Naive thymus-derived CD4-positive, alpha-beta T cell (primary cell): ENCODE measurements around the gene B3GNT8. TPM values are rescaled to one million over a fixed set of nuclear protein-coding genes. Genes with fewer than 3 reads are reported as not detected.
A peak's percentile ranks its signal among the peaks of the same experiment; 100 is the strongest.
"Not testable (repeated sequence)": the region's sequence is repeated elsewhere in the genome, so short reads cannot be mapped to it uniquely, and the experiment has no call there.

ENCODE experiments used
- ATAC-seq: fragments of 150-1000 bp; cut with Tn5 transposase; 2 replicates; pipeline ENCODE4 v1.10.0; 2021; ENCODE audit warnings: mild to moderate bottlenecking, moderate library complexity
- CTCF ChIA-PET: fragments of 350-600 bp; sonication (Branson Sonifier 250); formaldehyde crosslinking; loops from one replicate; lab custom pipeline; 2021; ENCODE audit warnings: antibody characterized with exemption; lab: Charles Lee
- POLR2A ChIA-PET: fragments of 350-600 bp; sonication (Branson Sonifier 250); formaldehyde crosslinking; loops from one replicate; lab custom pipeline; 2021; ENCODE audit warnings: antibody characterized with exemption, inconsistent platforms; lab: Charles Lee
- DNase-seq, 9 donors: peaks; one replicate each; pipeline versions ENCODE4 v3.0.0 to v3.0.0-alpha.2; 2020 to 2022; ENCODE audit warnings: mixed read lengths in 1 of 9
- H3K27ac ChIP-seq: one replicate; pipeline ENCODE4 v1.7.0; 2013; ENCODE audit warnings: mild to moderate bottlenecking, low read depth, low read length, moderate library complexity
- H3K27me3 ChIP-seq, 2 donors: one replicate each; pipeline ENCODE4 v1.7.0; 2013; ENCODE audit warnings: low read length in 2 of 2, mild to moderate bottlenecking in 2 of 2, moderate library complexity in 2 of 2; ENCODE audit not compliant: control insufficient read depth in 2 of 2, insufficient read depth in 2 of 2
- H3K36me3 ChIP-seq, 3 experiments: 1 replicate in 2 of 3; 2 replicates in 1 of 3; pipeline ENCODE4 v1.7.0; 2013; ENCODE audit warnings: low read length in 3 of 3, mild to moderate bottlenecking in 3 of 3, moderate library complexity in 1 of 3; ENCODE audit not compliant: insufficient read depth in 3 of 3, control insufficient read depth in 2 of 3
- H3K4me1 ChIP-seq, 2 donors: one replicate each; pipeline ENCODE4 v1.7.0; 2013; ENCODE audit warnings: low read length in 2 of 2, mild to moderate bottlenecking in 2 of 2, moderate library complexity in 1 of 2; ENCODE audit not compliant: control insufficient read depth in 2 of 2, insufficient read depth in 2 of 2
- H3K4me3 ChIP-seq: 2 replicates; pipeline ENCODE4 v1.7.0; 2013; ENCODE audit warnings: mild to moderate bottlenecking, low read length
- H3K9me3 ChIP-seq, 3 experiments: 1 replicate in 2 of 3; 2 replicates in 1 of 3; pipeline ENCODE4 v1.7.0; 2013; ENCODE audit warnings: low read length in 3 of 3; ENCODE audit not compliant: control insufficient read depth in 2 of 3
- H3K27ac Mint-ChIP-seq, 9 donors: one replicate each; pipeline ENCODE4 v1.8.0; 2020 to 2022; ENCODE audit warnings: mixed read lengths in 9 of 9, mild to moderate bottlenecking in 8 of 9, moderate library complexity in 5 of 9, inconsistent platforms in 2 of 9
- H3K27me3 Mint-ChIP-seq, 5 donors: one replicate each; pipeline ENCODE4 v1.8.0; 2021 to 2022; ENCODE audit warnings: mixed read lengths in 5 of 5, mild to moderate bottlenecking in 1 of 5
- H3K36me3 Mint-ChIP-seq, 5 donors: one replicate each; pipeline ENCODE4 v1.8.0; 2020 to 2022; ENCODE audit warnings: mixed read lengths in 5 of 5, mild to moderate bottlenecking in 3 of 5, inconsistent platforms in 1 of 5
- H3K4me1 Mint-ChIP-seq, 7 donors: one replicate each; pipeline ENCODE4 v1.8.0; 2020 to 2022; ENCODE audit warnings: mixed read lengths in 7 of 7, mild to moderate bottlenecking in 3 of 7, inconsistent platforms in 1 of 7
- H3K4me3 Mint-ChIP-seq, 10 donors: one replicate each; pipeline ENCODE4 v1.8.0; 2020 to 2022; ENCODE audit warnings: mild to moderate bottlenecking in 10 of 10, mixed read lengths in 10 of 10, moderate library complexity in 6 of 10, inconsistent platforms in 2 of 10
- H3K9me3 Mint-ChIP-seq, 11 donors: one replicate each; pipeline ENCODE4 v1.8.0; 2020 to 2022; ENCODE audit warnings: mixed read lengths in 11 of 11, mild to moderate bottlenecking in 4 of 11, inconsistent platforms in 1 of 11, moderate library complexity in 1 of 11
- intact Hi-C, 2 donors: fragments of 100-400 bp; cut with micrococcal nuclease; formaldehyde crosslinking; loops; one replicate each; pipeline ENCODE4 v1.15.1; 2023
- polyA plus RNA-seq, 2 donors: library from polyadenylated mRNA; unstranded; fragments of 300-500 nt; fragmentation: Illumina TruSeq; gene quantifications; one replicate each; pipeline ENCODE4 v1.2.3, GENCODE V29; 2021
- total RNA-seq, 6 experiments: library from RNA in 5 of 6; stranded (reverse) in 5 of 6; gene quantifications; 1 replicate in 5 of 6; 2 replicates in 1 of 6; pipeline ENCODE4 v1.2.3 and lab custom pipeline; 2021 to 2026

The B3GNT8 gene
- total and polyA plus RNA-seq, 7 experiments from 2014 or later = 0.19 to 5.3 (median 0.43) TPM

DNA sequence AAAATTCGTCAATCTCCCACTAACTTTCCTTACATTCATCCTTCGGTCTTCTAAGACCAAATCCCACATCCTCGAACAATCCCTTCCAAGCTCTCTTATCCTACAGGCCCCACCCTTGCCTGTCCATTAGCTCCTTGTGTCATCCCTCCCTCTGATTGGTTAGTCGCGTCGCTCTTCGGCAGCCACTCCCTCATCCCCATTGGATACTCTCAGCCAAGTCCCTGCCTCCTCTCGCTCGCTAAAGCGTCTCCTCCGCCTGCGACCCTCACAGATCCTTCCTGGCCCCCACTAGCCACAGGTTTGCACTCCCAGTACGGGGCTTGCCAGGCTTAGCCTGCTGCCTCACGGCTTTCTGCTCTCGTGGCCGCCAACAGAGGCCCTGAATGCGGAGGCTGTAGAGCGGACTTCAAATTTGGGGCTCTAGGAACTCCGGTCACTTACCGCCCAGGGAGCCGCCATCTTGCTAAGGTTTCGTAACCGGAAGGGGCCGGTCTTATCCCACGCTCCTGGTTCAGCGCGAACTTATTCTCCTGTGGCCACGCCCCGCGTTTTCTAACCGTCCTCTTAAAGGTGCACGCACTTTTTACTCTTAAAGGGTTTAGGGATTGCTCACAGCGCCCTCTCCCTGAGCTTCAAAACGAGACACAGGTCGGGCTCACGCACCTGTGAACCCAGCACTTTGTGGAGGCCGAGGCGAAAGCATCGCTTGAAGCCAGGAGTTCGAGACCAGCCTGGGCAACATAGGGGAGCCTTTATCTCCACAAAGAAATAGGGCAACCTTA lies 12.5 kb upstream of the B3GNT8 start, which contains the start of gene DMAC2:
Gene DMAC2, minus strand, starts transcription at position 472 of the 782 bp plus-strand sequence. Its CDS starts 13 bp downstream, at position 459.
- DNase-seq (peak; percentile 65 to 94 (median 88)), ATAC-seq (peak; percentile 100)
- Histone ChIP-seq H3K27me3 (no peaks in the 10 kb centered on the region), H3K27ac (peak within 1 kb of the TSS; percentile 85), H3K4me3 (peak within 1 kb of the TSS; percentile 96), H3K9me3 (no peaks in the 10 kb centered on the region), H3K4me1 (peaks cover 7 to 12% of the 10 kb centered on the region in 2 donors), H3K36me3 (peaks cover 0 to 16% (median 0%) of the 10 kb centered on the region in 3 experiments)
- H3K36me3 Mint-ChIP-seq = peaks cover 0 to 13% (median 3%) of the 10 kb centered on the region in 5 donors
- H3K27me3 Mint-ChIP-seq = peaks cover 0 to 2% (median 0%) of the 10 kb centered on the region in 5 donors
- H3K27ac Mint-ChIP-seq = peak within 1 kb of the TSS in 5 of 9 donors; percentile 3 to 89 (median 56)
- intact Hi-C loops = loop anchor here (1.0 to 10.0 kb wide), 11 partner anchors 12 to 723 kb away; partner anchors contain the start of genes BCKDHA (in 2 of the 2), CCDC97 (in 2 of the 2), EXOSC5 (in 2 of the 2) and B3GNT8 (in 1 of the 2)
- H3K4me1 Mint-ChIP-seq = peaks cover 4 to 25% (median 6%) of the 10 kb centered on the region in 7 donors
- no peaks in the 10 kb centered on the region for H3K9me3 Mint-ChIP-seq
- H3K4me3 Mint-ChIP-seq = peak within 1 kb of the TSS in 2 of 10 donors; percentile 49 to 54
- ChIA-PET POLR2A (interaction anchor here (0.6 to 4.1 kb wide), 11 partner anchors 9 to 177 kb away, joined by 3 to 14 read pairs (median 4); partner anchors contain the start of genes B3GNT8 and B9D2), CTCF (interaction anchor here (0.6 to 2.1 kb wide), 11 partner anchors 8 to 1518 kb away, joined by 3 to 7 read pairs (median 4); partner anchors contain the start of gene TGFB1)

- Histone ChIP-seq H3K27me3 (no peaks in the 10 kb centered on the region), H3K4me3 (no peak overlapping the region), H3K9me3 (no peaks in the 10 kb centered on the region), H3K4me1 (peaks cover 7 to 12% of the 10 kb centered on the region in 2 donors), H3K27ac (no peak overlapping the region), H3K36me3 (peaks cover 0 to 23% (median 0%) of the 10 kb centered on the region in 3 experiments)
- Mint-ChIP-seq H3K9me3 (no peaks in the 10 kb centered on the region), H3K36me3 (peaks cover 0 to 13% (median 3%) of the 10 kb centered on the region in 5 donors), H3K4me3 (peak overlapping the region in 9 of 10 donors; percentile 6 to 80 (median 72)), H3K27ac (peak overlapping the region in 5 of 9 donors; percentile 56 to 88 (median 73)), H3K27me3 (no peaks in the 10 kb centered on the region), H3K4me1 (peaks cover 4 to 27% (median 10%) of the 10 kb centered on the region in 7 donors)
- ChIA-PET CTCF (interaction anchor here (0.6 kb wide), 1 partner anchor 395 kb away, joined by 3 read pairs; no protein-coding TSS in a partner anchor), POLR2A (interaction anchor here (0.6 to 4.1 kb wide), 2 partner anchors 10 to 39 kb away, joined by 3 to 14 read pairs; partner anchors contain the start of gene B3GNT8)
- intact Hi-C loops = loop anchor here in 1 of 2 donors (10.0 kb wide), 1 partner anchor 123 kb away; the partner anchor contains the start of gene CCDC97
- ATAC-seq = no peak
- no peak for DNase-seq
These were observed 10.9 kb upstream of the B3GNT8 start for GRCh38 chr19:41437944-41438574.

GRCh38 chr19:41436674-41436951 lies 9.4 kb upstream of the B3GNT8 start:
- peaks cover 0 to 37% (median 7%) of the 10 kb centered on the region in 3 experiments for H3K36me3 ChIP-seq
- Mint-ChIP-seq H3K27ac (peak overlapping the region in 1 of 9 donors; percentile 5), H3K36me3 (peaks cover 3 to 26% (median 9%) of the 10 kb centered on the region in 5 donors), H3K4me3 (peak overlapping the region in 1 of 10 donors; percentile 52), H3K27me3 (no peaks in the 10 kb centered on the region), H3K9me3 (no peaks in the 10 kb centered on the region), H3K4me1 (peaks cover 4 to 29% (median 12%) of the 10 kb centered on the region in 7 donors)
- H3K9me3 ChIP-seq = no peaks in the 10 kb centered on the region
- no peak overlapping the region for H3K27ac ChIP-seq
- ATAC-seq (no peak), DNase-seq (no peak)
- peaks cover 7 to 12% of the 10 kb centered on the region in 2 donors for H3K4me1 ChIP-seq
- intact Hi-C loops = loop anchor here in 1 of 2 donors (10.0 kb wide), 1 partner anchor 122 kb away; the partner anchor contains the start of gene CCDC97
- ChIA-PET POLR2A (interaction anchor here (0.6 to 4.1 kb wide), 4 partner anchors 8 to 1890 kb away, joined by 3 to 14 read pairs (median 5); partner anchors contain the start of gene B3GNT8), CTCF (no interaction called here)
- H3K4me3 ChIP-seq = no peak overlapping the region
- H3K27me3 ChIP-seq = no peaks in the 10 kb centered on the region

DNA sequence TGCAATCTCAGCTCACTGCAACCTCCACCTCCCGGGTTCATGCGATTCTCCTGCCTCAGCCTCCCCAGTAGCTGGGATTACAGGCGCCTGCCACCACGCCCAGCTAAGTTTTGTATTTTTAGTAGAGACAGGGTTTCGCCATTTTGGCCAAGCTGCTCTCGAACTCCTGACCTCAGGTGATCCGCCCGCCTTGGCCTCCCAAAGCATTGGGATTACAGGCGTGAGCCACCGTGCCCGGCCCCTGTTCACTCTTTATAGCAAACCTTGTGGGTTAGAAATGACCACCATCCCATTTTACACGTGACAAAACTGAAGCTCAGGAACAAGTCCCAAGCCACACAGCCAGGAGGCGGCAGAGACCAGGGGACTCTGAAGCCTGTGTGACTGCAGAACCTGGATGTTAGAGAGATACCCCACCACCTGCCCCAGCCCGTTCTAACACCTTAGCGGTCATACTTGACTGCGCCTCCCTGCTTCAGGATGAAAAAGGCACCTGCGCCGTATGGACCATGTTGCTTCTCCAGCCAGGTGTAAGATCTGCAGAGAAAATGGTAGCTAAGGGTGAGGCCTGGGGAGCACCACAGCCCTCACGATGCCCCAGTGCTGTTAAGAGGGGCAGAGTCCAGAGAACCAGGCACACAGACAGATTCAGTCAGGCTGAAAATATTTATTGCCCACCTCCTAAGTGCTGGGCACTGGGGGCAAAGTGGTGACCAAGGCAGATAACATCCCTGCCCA lies 8.9 kb upstream of the B3GNT8 start:
- H3K36me3 ChIP-seq = peaks cover 0 to 42% (median 8%) of the 10 kb centered on the region in 3 experiments
- intact Hi-C loops = loop anchor here in 1 of 2 donors (10.0 kb wide), 1 partner anchor 121 kb away; the partner anchor contains the start of gene CCDC97
- H3K36me3 Mint-ChIP-seq = peaks cover 3 to 26% (median 9%) of the 10 kb centered on the region in 5 donors
- no peaks in the 10 kb centered on the region for H3K9me3 Mint-ChIP-seq
- ChIA-PET POLR2A (interaction anchor here (0.6 to 4.1 kb wide), 4 partner anchors 8 to 79 kb away, joined by 3 to 14 read pairs (median 4); partner anchors contain the start of gene B3GNT8), CTCF (interaction anchor here (0.6 kb wide), 1 partner anchor 16 kb away, joined by 5 read pairs; no protein-coding TSS in a partner anchor)
- ATAC-seq (no peak), DNase-seq (no peak)
- no peaks in the 10 kb centered on the region for H3K9me3 ChIP-seq
- H3K4me3 ChIP-seq = no peak overlapping the region
- H3K27ac Mint-ChIP-seq = peak overlapping the region in 1 of 9 donors; percentile 62
- no peaks in the 10 kb centered on the region for H3K27me3 ChIP-seq
- H3K4me1 ChIP-seq = peaks cover 7 to 12% of the 10 kb centered on the region in 2 donors
- peaks cover 4 to 26% (median 14%) of the 10 kb centered on the region in 7 donors for H3K4me1 Mint-ChIP-seq
- H3K27ac ChIP-seq = no peak overlapping the region
- no peaks in the 10 kb centered on the region for H3K27me3 Mint-ChIP-seq
- peak overlapping the region in 1 of 10 donors; percentile 52 for H3K4me3 Mint-ChIP-seq

DNA sequence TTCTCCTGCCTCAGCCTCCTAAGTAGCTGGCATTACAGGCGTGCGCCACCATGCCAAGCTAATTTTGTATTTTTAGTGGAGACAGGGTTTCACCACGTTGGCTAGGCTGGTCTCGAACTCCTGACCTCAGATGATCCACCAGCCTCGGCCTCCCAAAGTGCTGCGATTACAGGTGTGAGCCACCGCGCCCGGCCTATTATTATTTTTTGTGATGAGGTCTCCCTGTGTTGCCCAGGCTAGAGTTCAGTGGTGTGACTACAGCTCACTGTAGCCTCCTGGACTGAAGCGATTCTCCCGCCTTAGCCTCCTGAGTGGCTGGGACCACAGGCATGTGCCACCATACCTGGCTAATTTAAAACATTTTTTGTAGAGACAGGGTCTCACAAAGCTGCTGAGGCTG lies 8.2 kb upstream of the B3GNT8 start:
- H3K27me3 ChIP-seq, H3K4me3 Mint-ChIP-seq, H3K27me3 Mint-ChIP-seq, H3K27ac Mint-ChIP-seq, H3K27ac ChIP-seq, H3K9me3 ChIP-seq, CTCF ChIA-PET, H3K4me3 ChIP-seq, ATAC-seq, H3K9me3 Mint-ChIP-seq, DNase-seq: not testable (repeated sequence)
- Mint-ChIP-seq H3K36me3 (peaks cover 3 to 26% (median 9%) of the 10 kb centered on the region in 5 donors), H3K4me1 (peaks cover 4 to 30% (median 14%) of the 10 kb centered on the region in 7 donors)
- Histone ChIP-seq H3K36me3 (peaks cover 0 to 47% (median 8%) of the 10 kb centered on the region in 3 experiments), H3K4me1 (peaks cover 7 to 12% of the 10 kb centered on the region in 2 donors)
- intact Hi-C loops = loop anchor here in 1 of 2 donors (10.0 kb wide), 1 partner anchor 121 kb away; the partner anchor contains the start of gene CCDC97
- POLR2A ChIA-PET = interaction anchor here (0.6 kb wide), 1 partner anchor 28 kb away, joined by 4 read pairs; no protein-coding TSS in a partner anchor
